ENCODE measurements around the gene ENPP4.

GRCh38 chr6:46134216-46134615 is 4.4 kb downstream of the ENPP4 start:
- no peak for TF ChIP-seq POLR2A (conservative IDR thresholded peaks at IDR 0.05)
- no peak for TF ChIP-seq NFXL1 (CRISPR knock-in tag; IDR thresholded peaks at IDR 0.05)
- TF ChIP-seq, protein P1, sequence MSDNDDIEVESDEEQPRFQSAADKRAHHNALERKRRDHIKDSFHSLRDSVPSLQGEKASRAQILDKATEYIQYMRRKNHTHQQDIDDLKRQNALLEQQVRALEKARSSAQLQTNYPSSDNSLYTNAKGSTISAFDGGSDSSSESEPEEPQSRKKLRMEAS (CRISPR knock-in tag; IDR thresholded peaks at IDR 0.05): no peak
- no peak for TF ChIP-seq ZBTB8A (IDR thresholded peaks at IDR 0.05; ENCODE audit: partially characterized antibody)
- TF ChIP-seq CTCF (IDR thresholded peaks at IDR 0.05 in 2 of 3, conservative IDR thresholded peaks at IDR 0.05 in 1 of 3; ENCODE audit: insufficient read depth in 2 of 3, low read depth in 1 of 3, low read length in 3 of 3): no peak
- TF ChIP-seq NR2C2 (CRISPR knock-in tag; IDR thresholded peaks at IDR 0.05): no peak
- TF ChIP-seq NR2C2 (tag; IDR thresholded peaks at IDR 0.05): no peak
- no peak for TF ChIP-seq KLF16 (IDR thresholded peaks at IDR 0.05)
- TF ChIP-seq CHD1 (IDR thresholded peaks at IDR 0.05; ENCODE audit: low read length): no peak
- TF ChIP-seq PHF8 (IDR thresholded peaks at IDR 0.05; ENCODE audit: borderline replicate concordance, low read length): no peak
- no peak for TF ChIP-seq ERF (CRISPR knock-in tag; IDR thresholded peaks at IDR 0.05)
- TF ChIP-seq FOXK1 (CRISPR knock-in tag; IDR thresholded peaks at IDR 0.05; ENCODE audit: borderline replicate concordance): no peak
- TF ChIP-seq ZNF57 (CRISPR knock-in tag; IDR thresholded peaks at IDR 0.05): no peak

Data from K562 (cell line).